DMS114 treated with DMSO at 0.1 percent for 48 hours (cell line): ENCODE results near the gene GMEB2.
"Not testable (repeated sequence)": the region's sequence is repeated elsewhere in the genome, so short reads cannot be mapped to it uniquely, and the experiment has no call there.

Experiments
- DNase-seq: peaks from one replicate; lab custom pipeline; 2025; ENCODE audit not compliant: unreplicated experiment; lab: John Stamatoyannopoulos, UW

GMEB2 gene

DNA sequence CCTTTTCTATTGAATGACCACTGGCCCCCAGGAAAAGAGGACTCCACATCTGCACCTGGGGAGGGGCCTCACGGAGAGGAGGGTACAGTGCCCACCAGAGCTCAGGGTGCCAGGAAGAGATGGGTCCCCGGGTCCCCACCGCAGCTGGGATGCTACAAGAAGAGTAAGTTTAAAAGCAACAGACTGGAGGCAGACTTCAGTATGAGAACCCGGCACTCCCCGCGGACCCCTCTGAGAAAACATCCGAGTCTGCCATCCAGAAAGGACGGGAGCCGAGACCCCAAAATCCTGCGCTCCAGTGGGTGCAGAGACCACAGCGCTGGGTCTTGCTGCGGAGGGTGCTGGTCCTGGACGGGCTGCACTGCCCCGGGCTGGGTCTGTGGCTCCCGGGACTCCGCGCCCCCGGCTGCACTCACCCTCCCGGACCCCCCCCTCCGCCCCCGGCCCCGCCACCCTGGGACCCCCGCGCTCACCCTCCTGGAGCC, 53.2 kb downstream of the GMEB2 start:
- no peak for DNase-seq

DNA sequence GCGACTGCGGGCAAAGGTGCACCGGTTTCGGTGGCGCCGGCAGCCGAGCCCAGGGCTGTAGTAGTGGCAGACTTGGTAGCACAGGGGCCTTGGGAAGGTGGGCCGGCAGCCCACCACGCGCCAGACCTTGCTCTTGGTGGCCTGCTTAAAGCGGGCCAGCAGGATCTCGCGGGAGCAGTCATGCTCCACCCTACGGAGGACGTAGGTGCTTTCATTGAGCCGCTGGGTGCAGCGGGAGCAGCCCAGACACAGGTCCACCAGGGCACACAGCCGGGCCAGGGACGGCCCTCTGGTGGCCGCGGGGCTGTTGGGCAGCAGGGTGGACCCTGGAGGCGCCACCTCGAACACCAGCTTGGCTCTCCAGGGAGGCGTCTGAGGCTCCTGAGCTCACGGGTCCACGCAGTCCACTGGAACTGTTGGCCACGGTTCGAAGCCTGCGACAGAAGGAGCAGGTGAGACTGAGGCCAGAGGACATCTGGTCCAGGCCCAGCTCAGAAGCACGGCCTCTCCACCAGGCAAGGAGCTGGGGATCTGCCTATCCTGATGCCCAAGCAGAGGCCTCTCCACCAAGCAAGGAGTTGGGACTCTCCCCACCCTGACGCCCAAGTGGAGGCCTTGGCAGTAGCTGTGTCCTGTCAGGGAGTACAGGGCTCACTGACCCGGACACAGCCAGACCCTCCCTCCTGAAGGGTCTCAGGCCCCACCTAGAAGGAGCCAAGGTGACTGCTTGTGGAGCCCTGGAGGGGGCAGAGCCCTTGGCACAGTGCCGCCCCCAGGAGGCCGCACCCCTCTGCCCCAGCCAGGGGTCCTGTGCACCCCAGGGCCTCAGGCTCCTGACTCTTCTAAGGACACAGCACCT, 53.9 kb downstream of the GMEB2 start:
- no peak for DNase-seq

DNA sequence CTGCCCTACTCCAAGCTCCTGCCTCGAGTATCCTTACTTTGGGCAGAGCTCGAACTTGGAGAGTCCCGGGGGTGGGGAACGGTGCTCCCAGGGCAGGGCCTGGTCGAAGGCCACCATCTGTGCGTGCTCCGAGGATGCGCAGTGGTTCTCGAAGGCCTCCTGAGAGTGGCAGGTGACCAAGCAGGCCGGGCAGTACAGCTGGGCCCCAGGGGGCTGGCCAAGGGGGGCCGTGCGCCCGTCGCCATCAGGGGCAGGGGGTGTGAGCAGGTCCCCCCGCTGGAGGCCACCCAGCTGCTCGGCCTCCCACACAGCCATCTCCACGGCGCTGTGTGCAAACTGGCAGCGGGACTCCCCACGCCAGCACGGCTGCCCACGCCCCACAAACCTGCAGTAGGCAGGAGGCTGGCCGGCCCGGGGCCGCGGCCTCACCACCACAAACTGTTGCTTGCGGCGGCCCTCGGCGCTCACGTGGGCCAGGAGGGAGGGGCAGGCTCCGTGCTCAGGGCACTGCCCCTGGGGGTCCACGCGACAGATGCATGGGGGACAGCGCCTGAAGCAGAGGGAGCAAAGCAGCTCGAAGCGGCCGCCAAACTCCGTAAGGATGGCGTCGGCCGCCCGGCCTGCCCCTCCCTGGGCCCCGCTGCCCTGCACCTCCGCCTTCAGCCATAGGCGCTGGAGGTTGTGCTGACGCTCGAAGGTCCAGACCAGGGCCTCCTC, 54.7 kb downstream of the GMEB2 start:
- no peak for DNase-seq

DNA sequence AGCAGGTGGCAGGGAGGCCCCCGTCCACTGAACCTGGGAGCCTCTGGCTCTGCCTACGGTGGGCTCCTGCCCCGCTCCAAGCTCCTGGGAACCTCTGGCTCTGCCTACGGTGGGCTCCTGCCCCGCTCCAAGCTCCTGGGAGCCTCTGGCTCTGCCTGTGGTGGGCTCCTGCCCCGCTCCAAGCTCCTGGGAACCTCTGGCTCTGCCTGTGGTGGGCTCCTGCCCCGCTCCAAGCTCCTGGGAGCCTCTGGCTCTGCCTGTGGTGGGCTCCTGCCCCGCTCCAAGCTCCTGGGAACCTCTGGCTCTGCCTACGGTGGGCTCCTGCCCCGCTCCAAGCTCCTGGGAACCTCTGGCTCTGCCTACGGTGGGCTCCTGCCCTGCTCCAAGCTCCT, 55.8 kb downstream of the GMEB2 start:
- DNase-seq, result not testable (repeated sequence)

DNA sequence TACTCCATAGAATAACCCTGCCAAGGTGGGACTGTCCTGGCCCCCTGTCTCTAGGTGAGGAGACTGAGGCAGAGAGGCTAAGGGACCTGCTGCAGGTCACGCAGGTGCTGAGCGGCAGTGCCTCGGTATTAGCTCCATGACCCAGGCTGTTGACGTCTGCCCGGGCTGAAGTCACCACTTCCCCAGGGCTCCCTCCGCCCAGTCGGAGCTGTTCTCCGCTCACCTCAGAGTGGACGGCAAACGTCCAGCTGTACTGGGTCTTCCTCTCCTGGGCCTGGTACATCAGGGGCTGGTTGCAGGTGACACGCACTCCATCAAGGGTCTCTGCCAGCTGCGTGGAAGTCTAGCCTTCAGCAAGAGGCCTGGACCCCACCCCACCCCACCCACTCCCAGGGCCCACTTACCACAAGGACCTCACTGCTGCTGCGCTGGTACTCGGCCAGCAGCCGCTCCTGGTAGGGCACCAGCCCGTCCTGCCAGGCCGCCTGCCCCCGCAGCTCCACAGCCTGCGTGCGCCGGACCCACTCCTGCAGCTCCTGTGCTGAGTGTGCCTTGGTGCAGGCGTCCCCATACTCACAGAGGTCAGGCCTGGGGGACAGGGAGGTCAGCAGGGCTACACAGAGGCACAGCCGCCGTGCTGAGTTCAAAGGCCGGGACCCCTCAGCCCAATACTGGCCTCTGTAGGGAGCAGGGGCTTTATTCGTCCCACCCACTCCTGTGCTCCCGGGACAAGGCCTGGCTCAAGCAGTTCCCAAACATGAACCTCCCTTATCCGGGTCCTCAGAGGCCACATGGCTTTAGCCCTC, 56.4 kb downstream of the GMEB2 start:
- DNase-seq, result no peak

DNA sequence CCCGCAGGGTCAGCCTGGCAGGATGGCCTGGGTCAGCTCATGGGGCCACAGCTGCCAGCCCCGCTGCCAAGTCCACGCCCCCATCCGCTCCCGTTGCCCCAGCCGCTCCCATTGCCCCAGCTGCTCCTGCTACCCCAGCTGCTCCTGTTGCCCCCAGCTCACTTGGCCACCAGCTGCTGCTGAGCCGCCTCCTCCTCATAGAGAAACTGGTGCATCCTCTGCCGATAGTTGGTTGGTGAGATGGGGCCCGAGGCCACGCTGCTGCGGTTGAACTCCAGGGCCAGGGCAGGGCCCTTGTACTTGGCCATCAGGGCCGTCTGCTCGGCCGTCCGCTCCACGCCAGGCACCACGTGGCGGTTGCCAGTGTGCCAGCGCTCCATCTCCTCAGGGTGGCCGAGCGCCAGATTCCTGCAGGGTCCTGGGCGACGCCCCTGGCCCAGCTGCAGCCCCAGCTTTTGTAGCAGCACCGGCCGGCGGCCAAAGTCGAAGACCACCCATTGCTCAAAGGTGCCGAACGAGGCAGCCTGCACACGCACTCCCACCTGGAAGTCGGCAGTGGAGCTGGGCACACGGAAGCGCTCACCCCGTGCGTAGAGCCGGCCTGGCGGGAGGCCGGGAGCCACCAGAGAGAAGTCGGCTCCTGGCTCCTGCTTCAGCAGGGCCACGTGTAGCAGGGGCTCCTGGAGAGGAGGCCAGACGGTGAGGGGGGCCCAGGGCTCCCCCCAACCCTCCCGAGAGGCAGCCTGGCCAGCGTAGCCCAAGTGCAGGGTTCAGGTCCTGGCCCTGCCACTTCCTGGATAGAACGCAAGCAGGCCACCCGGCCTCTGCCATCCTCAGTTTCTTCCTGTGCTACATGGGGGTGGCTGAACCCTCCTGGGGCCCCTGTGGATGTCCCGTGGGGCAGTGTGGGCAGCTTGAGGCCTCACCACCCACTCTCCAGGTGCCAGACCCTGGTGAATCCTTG, 57.6 kb downstream of the GMEB2 start:
- no peak for DNase-seq

DNA sequence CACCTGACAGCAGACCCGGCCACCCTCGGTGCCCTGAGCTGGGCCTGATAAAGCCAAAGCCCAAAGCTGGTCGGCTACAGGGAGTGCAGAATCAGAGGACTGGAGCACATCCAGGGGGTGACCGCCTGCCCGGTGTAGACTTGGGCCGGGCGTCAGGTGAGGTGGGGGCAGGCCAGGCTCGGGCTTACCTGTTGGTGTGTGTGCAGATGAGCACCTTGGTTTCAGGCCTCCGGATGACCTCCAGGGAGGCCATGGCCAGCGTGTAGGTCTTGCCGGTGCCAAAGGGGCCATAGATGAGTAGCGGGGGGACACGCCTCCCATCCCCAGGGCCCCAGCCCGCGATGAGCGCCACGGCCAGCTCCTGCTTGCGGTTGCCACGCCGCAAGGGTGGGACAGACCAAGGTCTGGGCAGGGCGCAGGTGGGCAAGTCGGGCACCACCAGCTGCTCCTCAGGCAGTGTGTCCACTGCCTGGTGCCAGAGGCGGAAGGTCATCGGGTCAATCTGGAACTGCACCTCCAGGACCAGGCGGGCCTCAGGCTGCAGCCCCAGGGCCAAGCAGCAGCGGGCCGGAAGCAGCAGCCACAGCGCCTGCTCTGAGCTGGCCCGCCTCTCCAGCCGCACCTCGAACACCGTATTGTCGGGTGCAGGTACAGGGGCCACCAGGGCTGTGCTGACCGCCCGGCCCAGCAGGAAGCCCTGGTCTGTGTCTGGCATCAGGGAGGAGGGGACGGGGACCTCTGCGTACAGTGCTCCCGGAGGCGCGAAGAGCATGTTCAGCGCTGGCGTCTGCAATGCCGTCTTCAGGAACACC, 58.5 kb downstream of the GMEB2 start:
- no peak for DNase-seq

DNA sequence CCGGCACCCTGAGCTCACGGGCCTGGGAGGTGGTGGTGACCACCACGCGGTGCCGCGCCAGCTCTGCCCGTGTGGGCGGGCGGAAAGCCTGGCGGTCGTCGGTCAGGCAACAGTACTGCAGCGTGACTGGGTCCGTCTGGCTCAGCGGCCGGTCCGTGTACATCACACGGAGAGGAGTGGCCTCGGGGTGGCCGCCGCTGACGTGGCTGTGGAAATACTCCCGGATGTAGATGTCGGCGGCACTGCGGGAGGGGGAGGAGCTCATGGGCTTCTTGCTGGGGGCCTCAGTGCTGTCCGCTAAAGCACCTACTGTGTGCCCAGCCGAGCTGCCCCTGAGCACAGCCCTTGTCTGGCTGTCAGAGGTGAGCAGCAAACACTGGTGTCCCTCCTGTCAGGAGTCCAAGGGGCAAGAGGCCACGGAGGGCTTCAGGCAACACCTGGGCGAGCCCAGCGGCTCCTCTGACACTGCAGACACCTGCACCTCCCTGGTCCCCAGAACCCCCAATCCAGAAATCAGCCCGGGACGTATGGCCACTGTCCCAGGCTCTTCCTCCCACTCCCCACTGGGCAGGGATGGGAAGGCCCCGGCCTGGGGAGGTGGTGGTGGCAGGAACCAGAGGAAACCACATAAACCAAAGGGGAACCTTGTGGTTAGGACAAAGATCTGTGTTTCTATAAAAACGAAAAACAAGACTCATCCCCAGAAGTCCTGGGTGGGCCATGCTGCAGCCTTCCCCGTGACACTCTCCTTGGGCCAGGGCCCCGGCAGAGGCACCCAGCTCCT, 59.3 kb downstream of the GMEB2 start:
- DNase-seq, result no peak

DNA sequence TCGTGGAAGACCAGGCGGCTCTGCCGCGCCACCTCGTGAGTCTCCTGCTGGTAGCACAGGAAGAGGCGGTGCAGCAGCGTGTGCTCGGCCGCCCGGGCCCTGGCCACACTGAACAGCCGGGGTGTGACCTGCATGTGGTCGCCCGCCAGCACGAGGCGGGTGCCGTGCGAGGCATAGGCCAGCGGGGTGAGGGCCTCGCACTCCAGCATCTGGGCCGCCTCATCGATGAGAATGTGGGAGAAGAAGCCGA, 59.8 kb downstream of the GMEB2 start:
- no peak for DNase-seq

DNA sequence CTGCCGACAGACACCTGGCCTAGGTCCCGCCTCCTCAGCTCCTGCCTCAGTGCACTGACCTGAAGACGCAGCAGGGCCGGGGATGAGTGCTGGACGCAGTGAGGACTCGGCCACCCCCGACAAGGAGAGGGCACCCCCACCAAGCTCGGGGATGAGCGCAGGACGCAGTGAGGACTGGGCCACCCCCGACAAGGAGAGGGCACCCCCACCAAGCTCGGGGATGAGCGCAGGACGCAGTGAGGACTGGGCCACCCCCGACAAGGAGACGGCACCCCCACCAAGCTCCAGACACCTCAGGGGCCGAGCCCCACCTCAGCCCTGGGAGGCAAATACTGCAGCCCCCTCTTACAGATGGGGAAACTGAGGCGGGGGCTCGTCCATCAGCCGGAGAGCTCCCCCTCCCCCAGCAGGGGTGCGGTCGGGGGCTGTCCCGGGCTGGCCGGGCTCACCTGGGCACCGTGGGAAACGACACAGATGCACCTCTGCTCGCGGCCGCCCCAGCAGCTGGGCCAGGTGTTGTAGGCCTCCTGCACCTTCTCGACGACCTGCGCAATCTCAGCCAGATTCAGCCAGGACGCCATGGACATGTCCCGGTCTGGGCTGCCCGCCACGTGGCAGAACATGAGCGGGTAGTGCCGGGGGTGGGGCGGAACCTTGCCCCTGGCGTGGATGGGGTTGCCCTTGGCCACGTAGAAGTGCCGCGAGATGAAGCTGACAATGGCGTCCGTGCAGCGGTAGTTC, 60.3 kb downstream of the GMEB2 start:
- no peak for DNase-seq

DNA sequence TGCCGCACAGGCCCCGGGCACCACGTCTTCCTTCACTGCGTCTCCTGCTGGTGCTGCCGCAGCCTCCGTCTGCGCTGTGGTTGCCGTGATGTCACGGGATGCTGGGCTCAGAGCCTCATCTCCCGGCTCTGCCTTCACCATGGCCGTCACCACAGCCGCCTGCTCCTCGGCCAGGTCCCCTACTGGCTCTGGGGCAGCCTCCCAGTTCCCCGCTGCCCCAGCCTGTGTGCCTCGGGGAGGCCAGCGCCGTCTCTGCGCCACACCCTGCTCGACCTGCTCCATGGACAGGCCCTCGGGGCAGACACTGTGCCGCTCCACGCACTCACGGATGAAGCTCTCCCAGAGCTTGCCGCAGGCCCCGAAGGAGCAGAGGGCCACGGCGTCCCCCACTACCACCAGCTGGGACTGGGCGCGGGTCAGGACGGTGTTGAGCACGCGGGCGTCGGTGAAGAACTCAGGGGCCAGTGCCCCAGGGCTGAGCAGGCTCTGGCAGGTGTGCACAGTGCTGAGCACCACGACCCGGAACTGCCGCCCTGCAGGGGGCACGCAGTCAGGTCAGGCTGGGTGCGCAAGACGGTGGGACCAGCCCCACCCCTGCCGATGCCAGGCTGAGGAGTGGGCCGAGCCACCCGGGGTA, 61.1 kb downstream of the GMEB2 start:
- no peak for DNase-seq

DNA sequence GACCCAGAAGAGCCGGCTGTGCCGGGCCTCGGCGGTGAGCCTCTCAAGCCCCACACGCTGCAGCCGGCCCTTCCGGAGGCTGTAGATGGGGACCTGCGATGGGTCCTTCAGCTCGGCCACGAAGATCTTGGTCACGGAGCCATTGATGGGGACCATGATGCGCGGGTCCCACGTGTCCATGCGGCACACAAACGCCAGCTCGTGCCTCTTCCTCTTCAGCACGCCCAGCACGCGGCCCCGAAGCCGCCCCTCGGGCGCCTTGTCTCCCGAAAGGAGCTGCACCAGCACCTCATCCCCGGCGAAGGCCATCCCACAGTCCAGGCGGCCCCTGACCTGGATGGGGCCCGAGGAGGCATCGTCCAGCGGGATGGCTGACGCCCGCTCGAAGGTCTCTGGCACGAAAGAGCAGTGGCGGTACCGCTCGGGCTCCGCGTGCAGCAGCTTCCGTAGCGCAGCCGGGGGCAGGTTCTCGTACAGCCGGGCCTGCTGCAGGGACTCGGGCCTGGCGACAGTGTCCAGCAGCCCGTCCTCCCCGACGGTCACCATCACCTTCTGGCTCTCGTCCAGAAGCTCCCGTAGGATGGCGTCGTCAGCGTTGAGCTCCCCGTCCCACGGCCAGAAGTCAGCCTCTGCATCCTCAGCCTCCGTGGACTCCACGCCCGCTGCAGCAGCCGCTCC, 61.7 kb downstream of the GMEB2 start:
- no peak for DNase-seq

DNA sequence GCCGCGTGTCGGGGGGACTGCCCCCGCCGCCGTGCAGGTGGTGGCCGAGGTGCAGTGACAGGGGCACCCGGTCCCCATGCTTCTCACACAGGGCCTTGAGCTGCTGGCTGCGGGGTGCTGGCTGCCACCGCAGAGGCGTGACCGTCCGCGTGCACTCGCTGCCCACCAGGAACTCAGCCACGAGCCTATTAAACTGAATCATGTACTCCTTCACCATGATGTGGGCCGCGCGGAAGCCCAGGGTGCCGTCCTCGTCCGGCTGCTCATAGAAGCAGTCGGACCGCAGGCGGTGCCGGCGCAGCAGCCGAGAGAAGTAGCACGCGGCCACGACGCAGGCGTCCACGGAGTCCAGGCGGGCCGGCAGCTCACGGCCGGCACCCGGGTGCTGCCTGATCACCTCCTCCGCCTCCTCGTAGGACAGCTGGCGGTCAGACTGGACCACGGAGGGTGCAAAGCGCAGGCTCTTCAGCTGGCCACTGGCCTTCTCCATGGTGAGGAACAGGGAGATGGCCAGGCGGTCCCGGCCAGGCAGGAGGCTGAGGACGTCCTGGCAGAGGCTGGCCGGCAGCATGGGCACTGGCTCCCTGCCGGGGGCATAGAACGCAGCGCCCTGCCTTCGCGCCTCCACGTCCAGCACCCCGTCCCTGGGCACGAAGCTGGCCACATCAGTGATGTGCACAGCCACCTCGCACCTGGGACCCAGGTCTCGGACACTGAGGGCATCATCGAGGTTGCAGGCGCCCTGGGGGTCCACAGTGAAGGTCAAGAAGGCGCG, 62.7 kb downstream of the GMEB2 start:
- DNase-seq, result no peak

DNA sequence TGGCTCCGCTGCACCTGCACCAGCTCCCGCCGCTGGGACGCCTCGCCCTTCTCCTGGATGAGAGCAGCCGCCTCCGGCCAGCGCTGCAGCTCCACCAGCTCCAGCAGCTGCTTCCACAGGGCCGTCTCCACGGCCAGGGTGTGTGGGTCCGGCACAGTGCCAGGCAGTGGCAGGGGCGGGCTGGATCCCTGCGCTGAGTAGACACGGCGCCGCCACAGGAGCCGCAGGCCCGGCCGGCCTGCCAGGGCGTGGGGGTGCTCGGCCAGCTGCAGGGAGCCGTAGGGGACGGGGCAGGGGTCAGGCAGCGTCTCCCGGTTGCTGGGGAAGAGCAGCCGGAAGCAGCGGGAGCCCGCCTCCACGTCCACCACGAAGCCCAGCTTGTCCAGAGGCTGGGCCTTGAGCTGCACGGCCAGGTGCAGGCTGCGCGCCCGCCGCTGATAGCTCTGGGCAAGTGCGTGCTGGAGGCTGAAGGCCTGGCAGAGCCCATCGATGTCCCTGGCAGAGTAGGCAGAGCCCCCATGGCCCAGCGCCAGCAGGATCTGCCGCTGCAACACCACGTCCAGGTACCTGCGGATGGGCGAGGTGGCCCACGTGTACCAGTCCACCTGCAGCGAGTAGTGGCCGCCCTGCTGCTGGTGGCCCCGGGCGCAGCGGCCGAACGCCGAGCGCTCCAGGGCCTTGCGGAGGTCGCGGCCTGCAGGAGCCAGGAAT, 63.5 kb downstream of the GMEB2 start:
- DNase-seq, result no peak

DNA sequence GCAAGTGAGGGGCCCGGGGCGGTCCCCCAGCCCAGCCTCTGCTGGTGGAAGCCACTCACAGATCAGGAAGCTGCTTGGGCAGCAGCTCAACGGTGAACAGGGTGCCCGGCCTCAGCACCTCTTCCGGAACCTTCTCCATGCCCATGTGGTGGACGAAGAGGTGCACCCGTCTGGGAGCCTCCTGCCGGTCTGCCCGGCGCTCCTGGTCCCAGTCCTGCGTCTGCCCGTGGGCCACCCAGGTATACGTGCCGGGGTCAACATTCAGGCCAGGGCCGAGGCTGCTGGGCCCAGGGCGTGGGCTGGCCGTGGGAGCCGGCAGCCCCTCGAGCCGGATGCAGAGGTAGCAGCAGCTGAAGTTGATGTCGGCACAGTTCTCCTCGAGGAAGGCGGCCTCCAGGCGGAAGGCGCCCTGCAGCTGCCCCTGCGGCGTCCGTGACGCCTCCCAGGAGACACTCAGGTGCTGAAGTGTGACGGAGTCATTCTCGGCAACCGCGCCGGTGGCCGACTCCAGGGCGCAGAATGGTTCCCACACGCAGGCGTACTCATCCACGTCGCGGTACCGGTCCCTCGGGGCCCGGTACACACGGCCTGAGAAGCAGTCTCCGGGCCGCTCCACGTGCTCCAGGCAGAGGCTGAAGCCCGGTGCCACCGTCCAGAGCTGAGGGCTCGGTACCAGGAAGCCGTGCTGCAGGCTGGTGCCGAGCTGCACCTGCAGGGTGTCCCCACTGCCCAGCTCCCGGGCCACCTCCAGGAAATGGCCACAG, 64.3 kb downstream of the GMEB2 start:
- no peak for DNase-seq
